Esophagus muscularis mucosa (tissue), 4 donors: ENCODE results near the gene KARS1. TPM values are rescaled to one million over a fixed set of nuclear protein-coding genes. Genes with fewer than 3 reads are reported as not detected.

Source experiments
- DNase-seq: peaks from one replicate; pipeline ENCODE4 v3.0.0-alpha.2; 2017; ENCODE audit errors: extremely low spot score
- H3K27ac ChIP-seq, 4 donors: fragments of 200-600 bp; sonication (generic); replicated peaks in 1 of 4; 1 replicate in 3 of 4; 2 replicates in 1 of 4; pipeline ENCODE4 v1.5.1; 2016 to 2019; ENCODE audit warnings: mild to moderate bottlenecking in 1 of 4
- H3K27me3 ChIP-seq, 4 donors: fragments of 200-600 bp; sonication (generic); one replicate each; pipeline versions ENCODE4 v1.5.1 to v1.6.0; 2016 to 2019
- H3K36me3 ChIP-seq, 4 donors: fragments of 200-600 bp; sonication (generic); one replicate each; pipeline ENCODE4 v1.5.1; 2016 to 2019
- H3K4me1 ChIP-seq, 4 donors: fragments of 200-600 bp; sonication (generic); one replicate each; pipeline ENCODE4 v1.5.1; 2016 to 2019
- H3K4me3 ChIP-seq, 4 donors: fragments of 200-600 bp; sonication (generic); 1 replicate in 2 of 4; 2 replicates in 2 of 4; pipeline ENCODE4 v1.5.1; 2016 to 2019; ENCODE audit warnings: mild to moderate bottlenecking in 4 of 4, moderate library complexity in 1 of 4
- H3K9me3 ChIP-seq, 4 donors: fragments of 200-600 bp; sonication (generic); 1 replicate in 3 of 4; 2 replicates in 1 of 4; pipeline ENCODE4 v1.5.1; 2016 to 2019
- CTCF ChIP-seq, 3 experiments: fragments of 200-600 bp in 2 of 3; fragments of 450-650 bp in 1 of 3; sonication (generic) in 2 of 3; IDR thresholded peaks; one replicate each; pipeline ENCODE4 v1.5.1; 2017 to 2019; ENCODE audit warnings: antibody characterized with exemption in 3 of 3, mild to moderate bottlenecking in 2 of 3, moderate library complexity in 1 of 3
- EP300 ChIP-seq: sonication (generic); formaldehyde crosslinking; IDR thresholded peaks from one replicate; pipeline ENCODE4 v1.6.1; 2017; ENCODE audit warnings: antibody characterized with exemption
- POLR2A ChIP-seq: fragments of 450-650 bp; IDR thresholded peaks from one replicate; pipeline ENCODE4 v1.6.1; 2017; ENCODE audit warnings: antibody characterized with exemption, moderate library complexity, mild to moderate bottlenecking, low read depth
- POLR2AphosphoS5 ChIP-seq, 2 donors: sonication (generic); formaldehyde crosslinking; IDR thresholded peaks; one replicate each; pipeline ENCODE4 v1.6.1; 2017; ENCODE audit warnings: antibody characterized with exemption in 2 of 2
- WGBS: methylation state at CpG from one replicate; pipeline ENCODE4 v1.1.5; 2018; 5-methylcytosine and 5-hydroxymethylcytosine counted together
- intact Hi-C: fragments of 100-400 bp; cut with DNase I; formaldehyde crosslinking; loops from one replicate; pipeline ENCODE4 v1.15.1; 2023
- total RNA-seq, 4 donors: library from RNA; depleted of rRNA; stranded (reverse); fragments of >200 nt; gene quantifications; one replicate each; pipeline versions ENCODE4 v1.1.0 to v1.2.1, GENCODE V29; 2016

Gene KARS1
- total RNA-seq, 4 donors from 2014 or later: 95.1 to 120 (median 102) TPM

GRCh38 chr16:75588716-75589115 is 58.7 kb downstream of the KARS1 start:
- Histone ChIP-seq H3K4me1 (peaks cover 23 to 38% (median 33%) of the 10 kb centered on the region in 4 donors), H3K36me3 (peaks cover 0 to 14% (median 0%) of the 10 kb centered on the region in 4 donors), H3K4me3 (no peak overlapping the region), H3K27ac (peak overlapping the region; percentile 21 to 79 (median 54)), H3K27me3 (no peaks in the 10 kb centered on the region), H3K9me3 (no peaks in the 10 kb centered on the region)
- 96% methylated on average over 3 of the region's 4 CpGs for WGBS
- intact Hi-C loops: no loop called here
- no peak for DNase-seq
- no peak for TF ChIP-seq POLR2A
- TF ChIP-seq CTCF (IDR thresholded peaks at IDR 0.05): no peak
- TF ChIP-seq EP300: no peak
- TF ChIP-seq POLR2AphosphoS5 (IDR thresholded peaks at IDR 0.05): no peak

DNA sequence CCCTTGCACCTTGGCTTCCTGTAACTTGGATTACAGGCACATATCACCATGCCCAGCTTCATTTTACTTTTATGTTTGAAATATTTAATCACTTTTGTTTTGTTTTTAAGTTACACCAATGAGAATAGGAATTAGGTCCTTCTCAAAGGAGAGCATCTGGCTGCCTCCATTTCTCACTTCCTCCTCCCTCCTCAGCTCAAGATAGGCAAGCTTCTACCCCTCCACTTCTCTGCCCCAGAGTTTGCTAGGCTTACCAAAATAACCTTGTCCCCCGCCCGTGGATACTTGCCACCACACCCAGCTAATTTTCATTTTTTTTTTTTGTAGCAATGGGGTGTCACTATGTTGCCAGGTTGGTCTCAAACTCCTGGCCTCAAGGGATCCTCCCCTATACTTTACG is 63.4 kb downstream of the KARS1 start:
- DNase-seq: no peak
- Histone ChIP-seq H3K27ac (no peak overlapping the region), H3K36me3 (peaks cover 5 to 26% (median 14%) of the 10 kb centered on the region in 4 donors), H3K4me3 (no peak overlapping the region), H3K27me3 (no peaks in the 10 kb centered on the region), H3K4me1 (peaks cover 0 to 5% (median 4%) of the 10 kb centered on the region in 4 donors), H3K9me3 (no peaks in the 10 kb centered on the region)
- TF ChIP-seq EP300 (no peak), CTCF (IDR thresholded peaks at IDR 0.05) (no peak), POLR2A (no peak), POLR2AphosphoS5 (IDR thresholded peaks at IDR 0.05) (no peak)
- 77% methylated on average over 3 of the region's 3 CpGs for WGBS
- intact Hi-C loops: no loop called here

DNA sequence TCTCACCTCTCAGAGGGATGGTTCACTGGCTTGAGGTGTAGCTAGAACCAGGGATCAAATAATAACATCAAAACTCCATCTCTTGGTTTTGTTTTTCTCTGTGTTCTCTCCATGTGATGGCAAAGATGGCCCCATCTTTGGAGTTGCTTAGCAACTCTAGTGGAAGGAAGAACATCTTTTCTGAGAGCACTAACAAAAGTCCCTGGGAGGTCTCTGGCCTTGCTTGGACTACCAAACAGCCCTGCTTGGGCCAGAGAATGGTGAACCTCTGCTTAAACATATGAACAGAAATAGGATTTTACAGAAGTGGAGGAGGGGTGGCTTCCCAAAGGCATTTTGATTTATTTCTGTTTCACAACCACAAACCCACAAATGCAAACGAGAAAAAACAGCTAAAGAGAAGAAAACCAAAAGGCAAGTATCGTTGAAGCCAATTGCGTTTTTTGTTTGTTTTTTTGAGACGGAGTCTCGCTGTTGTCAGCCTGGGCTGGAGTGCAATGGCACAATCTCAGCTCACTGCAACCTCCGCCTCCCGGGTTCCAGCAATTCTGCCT is 68.1 kb downstream of the KARS1 start:
- TF ChIP-seq EP300: no peak
- TF ChIP-seq POLR2A: no peak
- TF ChIP-seq CTCF (IDR thresholded peaks at IDR 0.05): no peak
- TF ChIP-seq POLR2AphosphoS5 (IDR thresholded peaks at IDR 0.05): no peak
- Histone ChIP-seq H3K36me3 (peaks cover 28 to 67% (median 54%) of the 10 kb centered on the region in 4 donors), H3K4me1 (peaks cover 0 to 3% (median 0%) of the 10 kb centered on the region in 4 donors), H3K27me3 (no peaks in the 10 kb centered on the region), H3K9me3 (no peaks in the 10 kb centered on the region), H3K4me3 (no peak overlapping the region), H3K27ac (no peak overlapping the region)
- DNase-seq: no peak
- 91% methylated on average over 7 of the region's 7 CpGs for WGBS
- intact Hi-C loops: no loop called here

GRCh38 chr16:75578725-75579124 is 68.7 kb downstream of the KARS1 start:
- WGBS: 88% methylated on average over 2 of the region's 2 CpGs
- no peaks in the 10 kb centered on the region for H3K9me3 ChIP-seq
- TF ChIP-seq POLR2A: no peak
- no peak for TF ChIP-seq EP300
- TF ChIP-seq POLR2AphosphoS5 (IDR thresholded peaks at IDR 0.05): no peak
- no peak for TF ChIP-seq CTCF (IDR thresholded peaks at IDR 0.05)
- no peak overlapping the region for H3K4me3 ChIP-seq
- intact Hi-C loops: no loop called here
- peaks cover under 1 to 4% (median 2%) of the 10 kb centered on the region in 4 donors for H3K4me1 ChIP-seq
- no peaks in the 10 kb centered on the region for H3K27me3 ChIP-seq
- no peak for DNase-seq
- H3K36me3 ChIP-seq: peaks cover 28 to 72% (median 61%) of the 10 kb centered on the region in 4 donors
- no peak overlapping the region for H3K27ac ChIP-seq

DNA sequence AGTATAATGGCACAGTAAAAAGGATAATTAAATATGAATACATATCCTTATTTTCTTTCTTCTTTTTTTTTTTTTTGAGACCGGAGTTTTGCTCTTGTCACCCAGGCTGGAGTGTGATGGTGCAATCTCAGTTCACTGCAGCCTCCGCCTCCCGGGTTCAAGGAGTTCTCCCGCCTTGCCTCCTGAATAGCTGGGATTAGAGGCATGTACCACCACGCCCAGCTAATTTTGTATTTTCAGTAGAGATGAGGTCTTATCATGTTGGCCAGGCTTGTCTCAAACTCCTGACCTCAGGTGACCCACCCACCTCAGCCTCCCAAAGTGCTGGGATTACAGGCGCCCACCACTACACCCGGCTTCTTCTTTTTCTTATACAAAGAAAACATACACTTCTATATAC is 69.3 kb downstream of the KARS1 start:
- intact Hi-C loops: no loop called here
- no peak for TF ChIP-seq POLR2AphosphoS5 (IDR thresholded peaks at IDR 0.05)
- TF ChIP-seq EP300: no peak
- no peak for TF ChIP-seq POLR2A
- no peak overlapping the region for H3K4me3 ChIP-seq
- no peaks in the 10 kb centered on the region for H3K27me3 ChIP-seq
- DNase-seq: no peak
- H3K9me3 ChIP-seq: no peaks in the 10 kb centered on the region
- H3K4me1 ChIP-seq: peaks cover 5 to 10% (median 6%) of the 10 kb centered on the region in 4 donors
- peaks cover 28 to 77% (median 66%) of the 10 kb centered on the region in 4 donors for H3K36me3 ChIP-seq
- 94% methylated on average over 7 of the region's 7 CpGs for WGBS
- no peak overlapping the region for H3K27ac ChIP-seq

Other genes with a start within 250 kb of the KARS1 start
- gene CFDP1, start 214.2 kb downstream of the KARS1 start, total RNA-seq: 10 to 100 TPM; 42.4 to 49.5 (median 44.0) TPM
- 10 to 100 TPM; 11.2 to 18.3 (median 14.9) TPM for gene TMEM170A, start 183.0 kb downstream of the KARS1 start, total RNA-seq
- gene CHST6, start 152.2 kb downstream of the KARS1 start, total RNA-seq: 1 to 10 TPM in 1 of 4 donors, under 1 TPM in 3; 0.33 to 2.4 (median 0.90) TPM
- gene CHST5, start 111.6 kb downstream of the KARS1 start, total RNA-seq: not detected
- gene TMEM231, start 91.4 kb downstream of the KARS1 start, total RNA-seq: 10 to 100 TPM in 2 of 4 donors, 1 to 10 TPM in 2; 6.8 to 15.5 (median 10.5) TPM
- gene GABARAPL2, start 81.3 kb downstream of the KARS1 start, total RNA-seq: 100 to 1,000 TPM in 2 of 4 donors, 10 to 100 TPM in 2; 84.5 to 114 (median 101) TPM
- gene ADAT1, start 24.4 kb downstream of the KARS1 start, total RNA-seq: 10 to 100 TPM; 17.0 to 33.6 (median 22.7) TPM
- 10 to 100 TPM; 62.3 to 83.7 (median 64.1) TPM for gene TERF2IP, start 108 bp upstream of the KARS1 start, total RNA-seq
- gene CPHXL2, start 29.3 kb upstream of the KARS1 start, total RNA-seq: not detected
- gene DUXB, start 53.8 kb upstream of the KARS1 start, total RNA-seq: not detected
- gene CPHXL, start 78.8 kb upstream of the KARS1 start, total RNA-seq: not detected